OCI-LY3 (cell line): ENCODE data around the gene NOXO1.

Experiments used
- EZH2phosphoT487 ChIP-seq: fragments of 200-600 bp; shearing (Covaris generic); IDR thresholded peaks from 2 replicates; pipeline ENCODE4 v1.6.1; 2018; ENCODE audit warnings: antibody characterized with exemption, mixed run types, low read depth
- TF ChIP-seq, protein P1 (sequence below): fragments of 200-600, 300-600 bp; sonication (generic); IDR thresholded peaks from 2 replicates; pipeline ENCODE4 v1.5.1; 2014; ENCODE audit warnings: antibody characterized with exemption, low read length, low read depth

- TF ChIP-seq, protein P1, sequence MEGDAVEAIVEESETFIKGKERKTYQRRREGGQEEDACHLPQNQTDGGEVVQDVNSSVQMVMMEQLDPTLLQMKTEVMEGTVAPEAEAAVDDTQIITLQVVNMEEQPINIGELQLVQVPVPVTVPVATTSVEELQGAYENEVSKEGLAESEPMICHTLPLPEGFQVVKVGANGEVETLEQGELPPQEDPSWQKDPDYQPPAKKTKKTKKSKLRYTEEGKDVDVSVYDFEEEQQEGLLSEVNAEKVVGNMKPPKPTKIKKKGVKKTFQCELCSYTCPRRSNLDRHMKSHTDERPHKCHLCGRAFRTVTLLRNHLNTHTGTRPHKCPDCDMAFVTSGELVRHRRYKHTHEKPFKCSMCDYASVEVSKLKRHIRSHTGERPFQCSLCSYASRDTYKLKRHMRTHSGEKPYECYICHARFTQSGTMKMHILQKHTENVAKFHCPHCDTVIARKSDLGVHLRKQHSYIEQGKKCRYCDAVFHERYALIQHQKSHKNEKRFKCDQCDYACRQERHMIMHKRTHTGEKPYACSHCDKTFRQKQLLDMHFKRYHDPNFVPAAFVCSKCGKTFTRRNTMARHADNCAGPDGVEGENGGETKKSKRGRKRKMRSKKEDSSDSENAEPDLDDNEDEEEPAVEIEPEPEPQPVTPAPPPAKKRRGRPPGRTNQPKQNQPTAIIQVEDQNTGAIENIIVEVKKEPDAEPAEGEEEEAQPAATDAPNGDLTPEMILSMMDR = no peak
- TF ChIP-seq EZH2phosphoT487 = no peak
Measured at GRCh38 chr16:1936945-1937479, 44.3 kb downstream of the NOXO1 start.
